ENCODE data around the gene EDAR. TPM values are rescaled to one million over a fixed set of nuclear protein-coding genes. Genes with fewer than 3 reads are reported as not detected.
A peak's percentile ranks its signal among the peaks of the same experiment; 100 is the strongest.

Gene EDAR
- total and polyA plus RNA-seq, 2 of the 8 experiments (the other 6 are each of a cell fraction or from before 2014, with no cell fraction given): not detected

DNA sequence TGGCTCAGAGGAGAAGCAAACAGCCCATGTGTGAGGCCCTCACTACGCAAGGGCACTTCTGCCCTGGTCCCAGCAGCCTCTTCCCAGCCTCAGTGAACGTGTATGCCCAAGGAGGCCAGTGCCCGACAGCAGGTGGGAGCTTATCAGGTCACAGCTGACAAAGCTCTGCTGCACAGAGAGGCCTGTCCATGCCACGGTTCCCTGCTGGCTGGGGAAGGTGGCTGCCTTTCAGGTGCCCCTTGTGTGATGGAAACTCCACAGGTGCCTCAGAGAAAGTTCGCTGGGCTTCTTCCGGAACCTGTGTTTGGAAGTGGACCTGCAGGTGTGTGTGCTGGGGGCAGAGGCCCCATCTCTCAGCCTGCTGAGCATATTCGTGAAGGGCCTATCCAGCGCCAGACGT is 47.3 kb downstream of the EDAR start:
- H3K79me2 ChIP-seq (ENCODE audit: control insufficient read depth in 1 of 2, insufficient read depth in 2 of 2, low read length in 2 of 2): no peaks in the 10 kb centered on the region
- ChIA-PET POLR2A (ENCODE audit: partially characterized antibody) (no interaction called here), CTCF (ENCODE audit: partially characterized antibody) (interaction anchor here (0.8 to 3.5 kb wide), 6 partner anchors 11 to 187 kb away, joined by 3 to 15 read pairs (median 4); partner anchors contain the start of gene SH3RF3)
- no peak overlapping the region for H2AK5ac ChIP-seq (ENCODE audit: low read depth, low read length)
- H3K14ac ChIP-seq (ENCODE audit: insufficient read length): no peak overlapping the region
- H3K4me3 ChIP-seq (ENCODE audit: extremely low read depth in 1 of 4, insufficient read depth in 2 of 4, low read depth in 3 of 4, low read length in 4 of 4): no peak overlapping the region
- no peaks in the 10 kb centered on the region for H3K36me3 ChIP-seq (ENCODE audit: control insufficient read depth in 2 of 4, insufficient read depth in 4 of 4, low read length in 3 of 4)
- H2BK120ac ChIP-seq (replicated peaks; ENCODE audit: low read depth, low read length): no peak overlapping the region
- H3K18ac ChIP-seq (ENCODE audit: extremely low read depth, low read length): no peak overlapping the region
- no peak overlapping the region for H2BK15ac ChIP-seq (ENCODE audit: low read length)
- no peaks in the 10 kb centered on the region for H3K27me3 ChIP-seq (replicated peaks in 1 of 4; ENCODE audit: control insufficient read depth in 3 of 4, extremely low read depth in 1 of 4, insufficient read depth in 3 of 4, low read length in 3 of 4)
- no peak overlapping the region for H3K4me2 ChIP-seq (ENCODE audit: insufficient read depth in 1 of 2, low read depth in 2 of 2, low read length in 2 of 2)
- no peak for DNase-seq (ENCODE audit: low read depth in 1 of 2, low spot score in 2 of 2)
- H3K4ac ChIP-seq (replicated peaks; ENCODE audit: insufficient read length, low read depth, low read length): no peak overlapping the region
- H2BK20ac ChIP-seq (ENCODE audit: low read length): no peak overlapping the region
- peaks cover 4% of the 10 kb centered on the region; the same call in 1 of the 2 replicates for H3K23me2 ChIP-seq (ENCODE audit: low read depth, low read length)
- no peaks in the 10 kb centered on the region for H4K20me1 ChIP-seq (replicated peaks in 1 of 2; ENCODE audit: control insufficient read depth in 1 of 2, insufficient read depth in 2 of 2, low read length in 2 of 2)
- H3K4me1 ChIP-seq (replicated peaks in 1 of 4; ENCODE audit: control insufficient read depth in 3 of 4, insufficient read depth in 4 of 4, low read length in 3 of 4): no peaks in the 10 kb centered on the region
- H4K5ac ChIP-seq (ENCODE audit: insufficient read length, low read depth, low read length): no peak overlapping the region
- no peak overlapping the region for H4K91ac ChIP-seq (replicated peaks; ENCODE audit: insufficient read length, low read length)
- no peak for FAIRE-seq
- H3K79me1 ChIP-seq (ENCODE audit: low read depth, low read length): no peaks in the 10 kb centered on the region
- no peak overlapping the region for H4K8ac ChIP-seq (ENCODE audit: extremely low read depth, insufficient read depth, low read length)
- H2AFZ ChIP-seq (ENCODE audit: low read length): no peak overlapping the region
- no peak overlapping the region for H3K27ac ChIP-seq (ENCODE audit: low read depth, low read length)
- H3K9ac ChIP-seq (replicated peaks in 1 of 4; ENCODE audit: extremely low read depth in 1 of 4, low read depth in 3 of 4, low read length in 3 of 4): no peak overlapping the region
- no peak overlapping the region for H3K23ac ChIP-seq (ENCODE audit: insufficient read length)
- no peak overlapping the region for H3K56ac ChIP-seq (replicated peaks; ENCODE audit: insufficient read length, low read depth, low read length)
- peaks cover 4 to 11% of the 10 kb centered on the region in 2 experiments; a peak in 3 of 4 replicates for H3K9me3 ChIP-seq (ENCODE audit: insufficient read depth in 2 of 2, low read depth in 1 of 2, low read length in 1 of 2)
- peak overlapping the region; percentile 27; the same call in 1 of the 2 replicates for H2BK12ac ChIP-seq (ENCODE audit: low read depth, low read length)
- 84% methylated on average over 9 of the region's 9 CpGs; no CpG with 5 or more reads in 1 of the 2 experiments for WGBS, 2 experiments (ENCODE audit: extremely low coverage in 1 of 2, insufficient coverage in 1 of 2, insufficient read length in 1 of 2, insufficient replicate concordance in 2 of 2, low coverage in 1 of 2, low lambda C conversion rate in 2 of 2, missing lambda C conversion rate in 1 of 2)
- no peak overlapping the region for H2BK5ac ChIP-seq (ENCODE audit: low read depth, low read length)
- TF ChIP-seq TEAD4 (IDR thresholded peaks at IDR 0.05; ENCODE audit: low read depth, low read length) (no peak), CREB1 (IDR thresholded peaks at IDR 0.05) (no peak), JUND (IDR thresholded peaks at IDR 0.05; ENCODE audit: low read length) (no peak), SP2 (IDR thresholded peaks at IDR 0.05; ENCODE audit: low read length) (no peak), SIN3A (conservative IDR thresholded peaks at IDR 0.05 in 1 of 2, IDR thresholded peaks at IDR 0.05 in 1 of 2; ENCODE audit: low read depth in 1 of 2, low read length in 2 of 2) (no peak), SP4 (IDR thresholded peaks at IDR 0.05; ENCODE audit: low read length) (no peak), NRF1 (IDR thresholded peaks at IDR 0.05; ENCODE audit: low read depth, low read length) (no peak), POLR2AphosphoS5 (IDR thresholded peaks at IDR 0.05; ENCODE audit: low read depth, low read length) (no peak), ASH2L (IDR thresholded peaks at IDR 0.05; ENCODE audit: low read length) (no peak), GTF2F1 (IDR thresholded peaks at IDR 0.05; ENCODE audit: borderline replicate concordance, low read depth, low read length) (no peak), CHD1 (IDR thresholded peaks at IDR 0.05; ENCODE audit: low read depth, low read length) (no peak), MAFK (IDR thresholded peaks at IDR 0.05; ENCODE audit: low read depth, low read length) (no peak), EP300 (IDR thresholded peaks at IDR 0.05; ENCODE audit: borderline replicate concordance in 1 of 2, low read depth in 2 of 2, low read length in 2 of 2) (no peak), TAF7 (optimal IDR thresholded peaks at IDR 0.05; ENCODE audit: borderline replicate concordance, low read depth, low read length) (no peak)
- TF ChIP-seq, protein P1, sequence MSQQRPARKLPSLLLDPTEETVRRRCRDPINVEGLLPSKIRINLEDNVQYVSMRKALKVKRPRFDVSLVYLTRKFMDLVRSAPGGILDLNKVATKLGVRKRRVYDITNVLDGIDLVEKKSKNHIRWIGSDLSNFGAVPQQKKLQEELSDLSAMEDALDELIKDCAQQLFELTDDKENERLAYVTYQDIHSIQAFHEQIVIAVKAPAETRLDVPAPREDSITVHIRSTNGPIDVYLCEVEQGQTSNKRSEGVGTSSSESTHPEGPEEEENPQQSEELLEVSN (IDR thresholded peaks at IDR 0.05): no peak

All from H1 (cell line).